ENCODE measurements around the gene MEIS2.

- no peak for TF ChIP-seq POLR2A (IDR thresholded peaks at IDR 0.05; ENCODE audit: extremely low read depth, insufficient read length)
- no peak for TF ChIP-seq CTCF (IDR thresholded peaks at IDR 0.05; ENCODE audit: low read depth, low read length)
Observed at GRCh38 chr15:37075777-37076176, 24.6 kb downstream of the MEIS2 start.

Measured in NB4 (cell line).